ENCODE data around the gene NDUFV2. TPM values are rescaled to one million over a fixed set of nuclear protein-coding genes. Genes with fewer than 3 reads are reported as not detected.

NDUFV2 gene
- total RNA-seq, 4 donors from 2014 or later = 136 to 230 (median 176) TPM

DNA sequence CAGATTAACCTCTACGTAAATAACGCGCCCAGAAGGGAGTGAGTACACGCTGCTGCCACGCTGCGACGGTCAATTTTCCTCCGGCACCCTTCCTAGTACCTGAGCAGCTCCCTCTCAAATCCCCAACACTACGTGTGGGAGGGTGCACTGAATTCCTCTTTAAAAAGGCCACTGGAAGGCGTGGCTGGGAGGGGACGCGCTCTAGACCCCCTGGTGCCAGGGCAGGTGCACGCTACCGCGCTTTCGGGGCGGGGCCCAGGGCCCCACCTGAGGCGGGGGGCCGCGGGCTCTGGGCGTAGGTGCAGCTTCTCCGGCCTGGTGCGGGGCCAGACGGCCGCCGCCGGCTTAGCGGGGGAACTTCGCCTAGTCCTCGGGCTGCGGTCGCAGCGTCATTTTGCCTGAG is 33.4 kb downstream of the NDUFV2 start:
- H3K4me3 ChIP-seq = peak overlapping the region; percentile 49 to 73
- peaks cover 0 to 62% (median 18%) of the 10 kb centered on the region in 3 donors for H3K4me1 ChIP-seq
- peaks cover 0 to 22% of the 10 kb centered on the region in 2 donors for H3K36me3 ChIP-seq
- WGBS, 2 donors (ENCODE audit: low coverage in 1 of 2) = 0% methylated on average over 3 to 8 of the region's 33 CpGs
- peak; percentile 14 for ATAC-seq
- no peaks in the 10 kb centered on the region for H3K27me3 ChIP-seq
- TF ChIP-seq POLR2AphosphoS5 (IDR thresholded peaks at IDR 0.05) = peak; percentile 25
- TF ChIP-seq POLR2A (IDR thresholded peaks at IDR 0.05) = no peak
- TF ChIP-seq, protein P1, sequence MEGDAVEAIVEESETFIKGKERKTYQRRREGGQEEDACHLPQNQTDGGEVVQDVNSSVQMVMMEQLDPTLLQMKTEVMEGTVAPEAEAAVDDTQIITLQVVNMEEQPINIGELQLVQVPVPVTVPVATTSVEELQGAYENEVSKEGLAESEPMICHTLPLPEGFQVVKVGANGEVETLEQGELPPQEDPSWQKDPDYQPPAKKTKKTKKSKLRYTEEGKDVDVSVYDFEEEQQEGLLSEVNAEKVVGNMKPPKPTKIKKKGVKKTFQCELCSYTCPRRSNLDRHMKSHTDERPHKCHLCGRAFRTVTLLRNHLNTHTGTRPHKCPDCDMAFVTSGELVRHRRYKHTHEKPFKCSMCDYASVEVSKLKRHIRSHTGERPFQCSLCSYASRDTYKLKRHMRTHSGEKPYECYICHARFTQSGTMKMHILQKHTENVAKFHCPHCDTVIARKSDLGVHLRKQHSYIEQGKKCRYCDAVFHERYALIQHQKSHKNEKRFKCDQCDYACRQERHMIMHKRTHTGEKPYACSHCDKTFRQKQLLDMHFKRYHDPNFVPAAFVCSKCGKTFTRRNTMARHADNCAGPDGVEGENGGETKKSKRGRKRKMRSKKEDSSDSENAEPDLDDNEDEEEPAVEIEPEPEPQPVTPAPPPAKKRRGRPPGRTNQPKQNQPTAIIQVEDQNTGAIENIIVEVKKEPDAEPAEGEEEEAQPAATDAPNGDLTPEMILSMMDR (IDR thresholded peaks at IDR 0.05) = peak in 2 of 4 experiments; percentile 4 to 11
- TF ChIP-seq EP300 (IDR thresholded peaks at IDR 0.05) = no peak
- peak overlapping the region; percentile 62 to 100 (median 96) for H3K27ac ChIP-seq
- H3K9me3 ChIP-seq = no peaks in the 10 kb centered on the region

DNA sequence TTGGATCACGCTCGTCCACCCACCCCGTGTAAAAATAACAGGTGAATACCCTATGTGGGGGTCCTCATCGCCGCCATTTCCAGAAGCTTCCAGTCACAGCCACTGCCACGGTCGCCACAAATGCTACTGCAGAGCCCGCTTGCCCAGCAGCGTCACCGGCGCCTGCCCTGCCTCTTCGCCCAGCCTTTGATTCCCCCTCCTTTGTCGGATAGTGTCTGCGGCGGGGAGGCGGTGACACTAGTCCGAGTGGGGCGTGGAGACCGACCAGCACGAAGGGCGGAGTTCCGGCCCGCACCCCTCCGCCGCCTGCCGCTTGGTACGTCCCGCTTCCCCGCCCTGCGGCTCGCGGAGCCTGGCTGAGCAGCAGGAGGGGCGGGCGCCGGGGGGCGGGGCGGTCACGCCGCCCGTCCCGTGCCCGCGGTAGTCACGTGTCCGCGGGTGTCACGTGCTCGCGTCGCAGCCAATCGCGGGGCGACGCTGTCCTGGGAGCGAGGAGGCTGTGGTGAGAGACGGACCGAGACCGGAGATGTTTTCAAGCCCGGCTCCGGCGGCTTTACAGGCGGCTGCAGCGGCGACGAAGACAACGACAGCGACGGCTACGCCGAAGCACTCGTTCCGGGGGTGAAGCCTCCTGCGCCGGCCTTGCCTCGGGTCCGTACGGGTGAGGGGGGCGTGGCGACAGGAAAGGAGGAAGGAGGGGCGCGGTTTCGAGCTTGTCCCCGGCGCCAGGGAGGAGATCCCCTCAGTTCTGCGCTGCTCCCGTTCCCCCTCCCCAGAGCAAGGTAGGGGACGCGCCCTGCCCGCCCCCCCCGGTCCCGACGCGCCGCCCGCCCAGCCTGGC is 34.0 kb downstream of the NDUFV2 start, which contains the start of gene ANKRD12:
Gene ANKRD12 (plus strand): TSS at position 467 of the 841 bp plus-strand sequence. CDS start 45,652 bp downstream, outside the sequence.
- Histone ChIP-seq H3K27me3 (no peaks in the 10 kb centered on the region), H3K4me3 (peak within 1 kb of the TSS; percentile 73 to 99), H3K27ac (peak within 1 kb of the TSS; percentile 95 to 100 (median 98)), H3K9me3 (no peaks in the 10 kb centered on the region), H3K4me1 (peaks cover 6 to 68% (median 24%) of the 10 kb centered on the region in 3 donors), H3K36me3 (peaks cover 0 to 16% of the 10 kb centered on the region in 2 donors)
- no peak for TF ChIP-seq EP300 (IDR thresholded peaks at IDR 0.05)
- peak; percentile 92 for TF ChIP-seq POLR2AphosphoS5 (IDR thresholded peaks at IDR 0.05)
- TF ChIP-seq POLR2A (IDR thresholded peaks at IDR 0.05) = peak; percentile 77 to 92
- TF ChIP-seq, protein P1 (IDR thresholded peaks at IDR 0.05) = no peak
- WGBS, 2 donors (ENCODE audit: low coverage in 1 of 2) = 0% methylated on average over 9 of the region's 95 CpGs; no CpG with 5 or more reads in 1 of the 2 donors
- peak; percentile 95 for ATAC-seq

DNA sequence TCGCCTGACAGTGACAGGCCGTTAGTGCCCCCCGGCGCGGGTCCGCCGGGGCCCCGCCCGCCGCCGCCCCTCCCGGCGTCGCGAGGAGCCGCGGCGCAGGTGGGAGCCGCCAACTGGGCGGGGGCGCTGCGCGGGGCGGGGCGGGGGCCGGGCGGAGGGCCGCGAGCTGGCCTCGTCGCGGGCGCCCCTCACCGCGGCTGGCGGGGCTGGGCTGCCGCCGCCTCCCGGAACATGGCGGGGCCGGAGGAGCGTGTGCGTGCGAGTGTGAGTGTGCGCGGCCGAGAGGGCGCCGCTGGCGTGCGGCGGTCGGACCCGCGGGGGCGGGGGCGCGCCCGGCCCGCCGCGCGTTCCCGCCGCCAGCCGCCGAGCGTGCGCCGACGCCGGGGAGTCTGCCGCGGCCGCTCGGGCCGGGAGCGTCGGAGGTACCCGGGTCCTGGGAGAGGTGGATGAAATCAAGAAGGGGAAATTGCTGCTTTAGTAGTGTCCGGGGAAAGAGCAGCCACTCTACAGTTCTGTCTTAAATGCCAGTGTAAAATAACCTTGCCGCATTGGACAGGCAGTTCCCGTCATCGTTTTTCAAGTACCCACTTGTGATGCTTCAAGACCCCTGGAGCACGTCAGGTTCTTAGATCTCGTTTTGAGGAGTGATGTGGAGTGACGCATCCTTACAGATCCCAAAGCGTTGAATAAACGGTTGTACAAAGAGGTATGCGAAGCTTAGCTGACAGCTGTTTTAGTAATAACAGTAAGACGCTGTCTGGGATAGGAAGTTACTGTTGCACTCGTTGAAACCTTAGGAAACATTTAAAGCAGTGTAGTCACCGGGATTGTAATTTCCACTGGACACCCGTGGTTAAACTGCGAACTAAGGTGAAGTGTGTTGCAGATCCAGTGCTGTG is 34.9 kb downstream of the NDUFV2 start:
- peak; percentile 63 for ATAC-seq
- Histone ChIP-seq H3K4me3 (peak overlapping the region; percentile 73 to 99), H3K27me3 (no peaks in the 10 kb centered on the region), H3K4me1 (peaks cover 15 to 77% (median 30%) of the 10 kb centered on the region in 3 donors), H3K36me3 (peaks cover 0 to 10% of the 10 kb centered on the region in 2 donors), H3K27ac (peak overlapping the region; percentile 95 to 100 (median 98)), H3K9me3 (no peaks in the 10 kb centered on the region)
- 1 to 4% methylated on average over 8 to 14 of the region's 95 CpGs for WGBS, 2 donors (ENCODE audit: low coverage in 1 of 2)
- TF ChIP-seq EP300 (IDR thresholded peaks at IDR 0.05) (no peak), POLR2A (IDR thresholded peaks at IDR 0.05) (peak; percentile 18 to 24), POLR2AphosphoS5 (IDR thresholded peaks at IDR 0.05) (peak; percentile 79)
- TF ChIP-seq, protein P1 (IDR thresholded peaks at IDR 0.05) = no peak

DNA sequence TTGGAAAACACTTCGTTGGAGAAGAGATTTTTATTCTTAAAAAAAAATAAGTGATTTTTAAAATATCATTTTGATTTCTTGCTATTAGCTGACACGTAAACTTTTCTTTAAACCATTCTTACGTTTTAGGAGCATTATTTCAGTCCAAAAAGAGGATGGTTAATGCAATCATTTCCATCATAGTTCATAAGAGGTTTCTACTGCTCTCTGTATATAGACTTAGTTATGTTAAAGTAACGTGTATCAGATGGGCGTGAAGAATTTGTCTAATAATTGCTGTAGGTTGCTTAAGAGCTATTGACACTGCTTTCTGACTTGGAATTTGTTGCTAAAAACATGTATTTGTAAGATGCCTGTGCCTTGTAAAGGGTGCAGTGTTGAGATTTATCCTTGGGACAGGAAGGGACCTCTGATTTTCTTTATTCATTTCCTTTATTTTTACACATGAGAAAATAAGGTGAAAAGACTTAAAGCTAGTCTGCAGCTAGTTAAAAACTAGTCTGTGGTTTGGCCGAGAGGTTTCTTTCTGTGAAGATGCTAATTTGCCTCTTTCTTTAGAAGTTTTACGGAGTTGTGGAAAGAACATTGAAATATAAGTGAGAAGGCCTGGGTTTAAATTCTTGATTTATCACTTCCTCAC is 37.0 kb downstream of the NDUFV2 start:
- Histone ChIP-seq H3K27me3 (no peaks in the 10 kb centered on the region), H3K4me3 (peak overlapping the region; percentile 73 to 99), H3K27ac (peak overlapping the region; percentile 95 to 100 (median 98)), H3K4me1 (peaks cover 22 to 78% (median 30%) of the 10 kb centered on the region in 3 donors), H3K36me3 (no peaks in the 10 kb centered on the region), H3K9me3 (no peaks in the 10 kb centered on the region)
- ATAC-seq = no peak
- 11 to 18% methylated on average over 7 of the region's 7 CpGs for WGBS, 2 donors (ENCODE audit: low coverage in 1 of 2)
- TF ChIP-seq, protein P1 (IDR thresholded peaks at IDR 0.05) = no peak
- TF ChIP-seq EP300 (IDR thresholded peaks at IDR 0.05) (no peak), POLR2AphosphoS5 (IDR thresholded peaks at IDR 0.05) (no peak), POLR2A (IDR thresholded peaks at IDR 0.05) (no peak)
